NK-92 (cell line): Measurements from ENCODE around the gene SAXO1.

ENCODE experiments used
- DNase-seq: peaks from one replicate; lab custom pipeline; 2025; ENCODE audit not compliant: unreplicated experiment; lab: John Stamatoyannopoulos, UW

SAXO1 gene

DNA sequence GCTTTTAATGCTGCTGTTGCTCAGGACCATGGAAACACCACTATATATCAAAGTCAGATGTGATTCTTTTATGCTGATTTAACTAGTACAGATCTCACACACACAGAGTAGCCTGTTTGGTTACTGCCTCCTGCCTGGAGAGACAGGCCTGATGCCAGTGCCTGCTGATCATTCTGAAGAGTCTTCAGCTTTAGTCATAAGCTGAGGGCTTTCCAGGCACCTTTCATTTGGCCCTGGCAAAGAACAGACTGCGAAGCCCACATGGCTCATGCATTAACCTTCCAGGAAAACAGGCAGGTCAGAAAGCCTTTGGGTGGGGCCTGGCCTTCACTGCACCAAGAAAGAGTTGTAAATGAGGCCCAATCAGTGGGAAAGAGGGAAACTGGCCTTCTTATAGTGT, 144.7 kb downstream of the SAXO1 start:
- no peak for DNase-seq

DNA sequence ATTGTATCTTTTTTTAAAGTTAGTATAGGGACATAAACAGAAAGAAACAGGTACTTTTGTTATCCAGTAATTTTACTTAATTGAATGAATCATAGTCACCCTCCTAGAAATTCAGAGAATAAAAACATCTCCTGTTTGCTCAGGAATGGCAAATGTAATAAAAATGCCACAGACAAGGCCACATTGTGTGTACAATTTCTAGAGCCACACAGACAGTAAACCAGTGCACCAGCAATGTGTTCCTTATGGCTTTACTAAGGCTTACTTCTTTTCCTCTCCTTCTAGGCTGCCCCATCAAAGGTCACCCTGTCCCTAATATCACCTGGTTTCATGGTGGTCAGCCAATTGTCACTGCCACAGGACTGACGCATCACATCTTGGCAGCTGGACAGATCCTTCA, 145.5 kb downstream of the SAXO1 start:
- DNase-seq, result no peak

DNA sequence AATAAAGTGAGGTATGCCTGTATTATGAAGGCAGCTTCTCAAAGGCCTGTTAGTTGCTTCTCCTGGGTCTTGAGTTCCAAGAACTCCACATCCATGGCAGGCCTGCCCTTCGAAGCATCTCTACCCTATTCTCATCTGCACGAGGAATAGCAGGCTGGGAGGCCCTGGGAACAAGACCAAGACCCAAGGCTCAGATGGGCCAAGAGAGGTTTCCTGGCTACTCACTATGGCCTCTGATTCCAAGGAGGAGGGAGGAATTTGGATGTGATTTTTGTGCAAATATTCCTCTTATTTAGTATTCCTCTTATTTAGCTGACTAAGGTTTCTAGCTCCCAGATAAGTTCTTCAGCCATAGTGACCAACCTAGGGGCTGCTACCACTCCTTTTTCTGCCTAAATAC, 151.3 kb downstream of the SAXO1 start:
- DNase-seq, result no peak

DNA sequence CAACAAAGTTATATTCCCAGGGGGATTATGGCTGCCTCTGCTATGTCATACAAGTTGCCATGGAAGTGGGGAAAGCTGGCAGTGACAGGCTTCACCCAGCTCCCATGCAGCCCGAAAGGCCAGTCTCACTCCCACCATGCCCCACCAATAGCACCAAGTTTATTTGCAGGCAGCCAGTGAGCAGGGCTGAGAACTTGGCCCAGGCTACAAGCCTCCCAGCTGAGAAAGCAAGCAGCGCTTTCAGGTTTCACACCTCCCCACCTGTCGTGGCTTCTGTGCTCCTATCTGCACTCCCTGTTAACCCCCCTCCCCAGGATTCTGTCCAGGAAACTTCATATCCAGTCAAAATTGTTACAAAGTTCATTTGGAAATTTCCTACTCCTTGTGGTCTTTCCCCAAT, 155.0 kb downstream of the SAXO1 start:
- DNase-seq, result no peak
